KOPT-K1 (cell line): ENCODE data around the gene TTC21B.
A peak's percentile ranks its signal among the peaks of the same experiment; 100 is the strongest.

Experiments used
- H3K27ac ChIP-seq: fragments of 200-600 bp; sonication (generic); 2 replicates; pipeline ENCODE4 v1.5.1; 2016; ENCODE audit warnings: antibody characterized with exemption, mild to moderate bottlenecking, low read depth, low read length; ENCODE audit not compliant: poor library complexity, severe bottlenecking
- H3K36me3 ChIP-seq: fragments of 200-600 bp; sonication (generic); 2 replicates; pipeline ENCODE4 v1.5.1; 2017; ENCODE audit warnings: antibody characterized with exemption, mild to moderate bottlenecking, low read length, moderate library complexity; ENCODE audit not compliant: insufficient read depth
- H3K9me3 ChIP-seq: fragments of 200-600 bp; sonication (generic); 2 replicates; pipeline ENCODE4 v1.5.1; 2017; ENCODE audit warnings: antibody characterized with exemption, low read length, mild to moderate bottlenecking; ENCODE audit not compliant: insufficient read depth, poor library complexity, severe bottlenecking

The TTC21B gene

DNA sequence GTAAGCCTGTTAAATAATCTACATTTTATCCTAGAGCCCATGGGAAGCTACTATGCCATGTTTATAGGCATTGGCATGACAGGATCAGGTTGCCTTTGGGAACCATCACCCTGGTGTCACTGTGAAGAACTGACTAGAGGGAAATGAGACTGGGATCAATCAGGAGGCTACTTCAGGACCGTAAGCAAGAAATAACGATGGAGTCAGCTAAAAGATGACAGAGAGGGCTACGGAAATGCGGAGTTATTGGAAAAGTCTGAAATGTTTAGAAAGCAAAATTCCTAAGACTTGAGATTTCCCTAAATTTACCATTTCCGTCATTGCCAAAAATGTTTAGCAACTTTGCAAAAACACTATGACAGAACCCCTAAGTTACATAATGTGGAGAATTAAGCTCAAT lies 50.2 kb downstream of the TTC21B start:
- peaks cover 66% of the 10 kb centered on the region for H3K36me3 ChIP-seq
- H3K27ac ChIP-seq: no peak overlapping the region
- H3K9me3 ChIP-seq: no peaks in the 10 kb centered on the region

DNA sequence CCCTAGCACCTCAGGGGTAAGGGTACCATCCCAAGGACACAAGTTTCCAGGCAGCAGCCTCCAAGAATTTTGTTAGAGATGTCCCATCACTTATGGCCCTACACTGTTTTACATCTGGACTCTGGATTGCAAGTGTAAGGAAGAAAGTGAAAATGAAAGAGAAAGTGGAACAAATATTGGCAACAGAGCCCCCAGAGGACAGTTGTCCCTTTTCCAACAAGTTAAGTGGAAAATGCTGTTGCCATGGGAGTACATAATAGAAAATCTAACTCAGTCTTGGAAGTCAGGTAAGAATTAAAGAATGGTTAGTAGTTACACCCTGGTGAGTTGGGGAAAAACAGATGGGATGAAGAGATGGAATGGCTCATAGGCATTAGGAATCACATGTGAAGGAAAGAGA lies 50.6 kb downstream of the TTC21B start:
- peak overlapping the region; percentile 40 for H3K27ac ChIP-seq
- H3K9me3 ChIP-seq: no peaks in the 10 kb centered on the region
- peaks cover 66% of the 10 kb centered on the region for H3K36me3 ChIP-seq

DNA sequence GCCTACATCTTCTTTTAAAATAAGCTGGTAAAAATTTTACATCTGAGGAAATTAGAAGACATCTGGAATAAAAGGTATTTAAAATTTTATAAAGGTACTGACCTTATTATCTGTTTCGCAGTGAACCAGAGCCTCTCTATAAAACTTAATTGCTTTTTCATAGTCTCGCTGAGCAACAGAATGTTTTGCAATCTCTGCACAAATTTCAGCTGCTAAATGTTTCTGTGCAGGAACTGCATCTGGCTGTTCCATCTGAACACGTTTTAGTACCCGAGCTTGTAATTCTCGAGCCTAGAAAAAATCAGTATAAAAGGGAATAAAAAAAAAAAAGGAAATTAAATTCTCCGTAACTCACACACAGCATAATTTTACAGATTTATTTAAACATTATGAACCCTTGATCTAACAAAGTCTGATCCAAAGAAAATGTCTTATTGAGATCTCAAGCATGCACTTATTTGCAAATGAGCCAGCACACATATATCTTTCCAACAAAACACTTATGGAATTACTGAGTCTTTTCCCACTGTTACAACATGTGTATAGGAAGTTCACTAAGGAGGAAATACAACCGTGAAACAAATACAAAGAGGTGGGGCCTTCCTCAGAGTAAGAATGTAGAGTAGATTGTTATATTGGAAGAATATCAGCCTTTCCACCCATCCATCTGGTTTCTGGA lies 51.8 kb downstream of the TTC21B start:
- H3K36me3 ChIP-seq: peaks cover 70% of the 10 kb centered on the region
- no peaks in the 10 kb centered on the region for H3K9me3 ChIP-seq
- H3K27ac ChIP-seq: no peak overlapping the region

DNA sequence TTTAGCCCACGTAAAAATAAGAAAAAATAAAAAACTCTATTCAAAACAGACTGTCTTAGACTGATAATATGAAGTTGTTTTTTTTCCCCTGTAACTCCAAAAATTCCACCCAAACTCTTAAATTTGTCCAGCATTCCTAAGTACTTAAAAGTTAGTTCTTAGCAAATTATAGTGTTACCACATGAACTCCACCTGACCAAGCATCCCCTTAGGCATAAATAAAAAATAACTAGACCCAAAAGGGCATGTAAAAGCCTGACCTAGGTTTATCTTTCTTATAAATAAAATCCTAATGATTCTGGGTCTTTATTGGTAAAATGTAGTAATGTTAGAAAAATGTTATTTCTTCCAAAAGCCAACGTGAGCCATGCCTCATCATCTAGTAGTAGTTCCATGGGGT lies 54.3 kb downstream of the TTC21B start:
- H3K27ac ChIP-seq: no peak overlapping the region
- no peaks in the 10 kb centered on the region for H3K9me3 ChIP-seq
- peaks cover 69% of the 10 kb centered on the region for H3K36me3 ChIP-seq

DNA sequence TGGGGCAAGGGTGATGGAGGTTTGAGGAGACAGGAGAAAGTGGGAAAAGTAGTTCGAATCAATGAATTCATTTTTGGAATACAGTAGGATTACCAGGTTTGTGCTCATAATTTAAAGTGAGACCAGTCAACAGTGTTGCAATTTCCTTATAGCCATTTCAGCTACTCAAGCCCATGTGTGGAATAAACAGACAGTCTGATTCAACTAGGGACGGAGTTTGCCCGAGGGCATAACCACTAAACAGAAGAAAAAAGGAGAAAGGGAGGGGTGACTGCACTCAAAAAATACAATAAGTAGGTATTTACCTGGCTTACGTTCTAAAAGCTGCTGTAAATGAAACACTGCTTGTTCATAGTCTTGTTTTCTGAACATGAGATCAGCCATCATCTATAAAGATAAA lies 55.2 kb downstream of the TTC21B start:
- H3K27ac ChIP-seq: no peak overlapping the region
- peaks cover 68% of the 10 kb centered on the region for H3K36me3 ChIP-seq
- no peaks in the 10 kb centered on the region for H3K9me3 ChIP-seq

DNA sequence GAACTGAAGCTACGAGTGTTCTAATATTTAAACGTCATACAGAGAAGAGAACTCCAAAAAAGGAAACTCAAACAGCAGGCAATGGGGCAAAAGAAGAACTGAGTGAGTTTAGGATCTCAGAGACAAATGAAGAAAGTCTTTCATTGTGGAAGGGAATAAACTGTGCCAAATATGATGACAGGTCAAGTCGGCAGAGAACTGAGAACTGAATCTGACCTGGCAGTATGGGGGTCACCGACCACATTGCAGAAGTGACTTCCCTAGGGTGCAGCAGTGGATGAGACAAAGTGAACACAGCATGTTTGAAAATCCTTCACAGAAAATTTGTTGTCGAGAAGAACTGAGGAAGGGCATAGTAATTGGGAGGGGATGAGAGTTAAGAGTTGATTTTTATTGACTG lies 55.9 kb downstream of the TTC21B start:
- H3K36me3 ChIP-seq: peaks cover 66% of the 10 kb centered on the region
- H3K9me3 ChIP-seq: no peaks in the 10 kb centered on the region
- no peak overlapping the region for H3K27ac ChIP-seq

DNA sequence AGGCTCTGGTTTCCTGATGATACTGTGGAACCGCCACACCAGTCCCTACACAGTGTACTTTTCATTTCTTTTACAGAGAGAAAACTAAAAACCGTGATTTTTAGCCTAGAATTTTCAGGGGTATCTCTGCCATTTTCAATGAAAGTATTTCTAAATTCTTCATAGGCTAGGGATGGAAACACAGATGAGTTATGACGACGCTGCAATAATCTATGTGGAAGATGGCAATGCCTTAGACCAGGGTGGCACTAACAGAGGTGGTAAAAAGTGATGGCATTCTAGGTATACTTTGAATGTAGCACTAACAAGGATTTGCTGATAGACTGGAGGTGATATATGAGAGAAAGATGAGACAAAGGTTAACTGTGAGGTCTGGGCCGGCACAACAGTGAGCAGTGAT lies 56.5 kb downstream of the TTC21B start:
- Histone ChIP-seq H3K27ac (no peak overlapping the region), H3K36me3 (peaks cover 65% of the 10 kb centered on the region), H3K9me3 (no peaks in the 10 kb centered on the region)

DNA sequence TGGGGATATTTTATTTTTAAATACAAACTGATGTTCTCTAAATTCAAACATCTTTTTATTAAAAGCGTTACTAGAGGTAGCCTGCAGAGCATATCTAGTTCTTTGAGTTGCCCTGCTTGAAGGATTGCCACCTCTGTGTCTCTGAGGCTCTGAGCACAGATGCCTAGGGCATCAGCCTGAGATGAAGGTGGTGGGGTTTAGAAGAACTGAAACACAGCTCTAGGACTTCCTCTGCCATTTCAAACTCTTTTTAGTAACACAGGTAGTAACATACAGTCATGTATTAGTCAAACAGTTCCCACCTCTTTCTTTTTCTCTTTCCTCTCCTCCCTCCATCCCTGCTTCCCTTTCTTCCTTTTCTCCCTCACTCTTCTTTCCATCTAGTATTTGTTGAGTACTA lies 57.6 kb downstream of the TTC21B start:
- Histone ChIP-seq H3K27ac (no peak overlapping the region), H3K9me3 (no peaks in the 10 kb centered on the region), H3K36me3 (peaks cover 61% of the 10 kb centered on the region)

DNA sequence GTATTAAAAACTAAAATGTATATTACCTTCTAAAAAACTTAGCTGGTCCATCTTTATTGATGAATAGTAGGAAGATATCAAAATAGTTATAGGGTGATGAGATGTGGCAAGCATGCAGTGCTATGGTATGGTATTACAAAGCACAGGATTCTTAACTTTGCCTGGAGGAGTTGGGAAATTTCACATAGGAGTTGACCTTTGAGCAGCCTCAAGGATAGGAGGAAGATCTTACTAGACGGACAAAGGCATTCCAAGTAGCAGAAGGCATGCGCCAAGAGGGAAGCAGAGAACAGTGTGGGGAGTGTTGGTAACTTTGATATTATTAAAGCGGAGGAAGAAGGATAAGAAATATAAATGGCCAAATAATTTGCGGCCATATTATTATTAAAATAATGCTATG lies 60.0 kb downstream of the TTC21B start:
- no peaks in the 10 kb centered on the region for H3K9me3 ChIP-seq
- peaks cover 67% of the 10 kb centered on the region for H3K36me3 ChIP-seq
- no peak overlapping the region for H3K27ac ChIP-seq

DNA sequence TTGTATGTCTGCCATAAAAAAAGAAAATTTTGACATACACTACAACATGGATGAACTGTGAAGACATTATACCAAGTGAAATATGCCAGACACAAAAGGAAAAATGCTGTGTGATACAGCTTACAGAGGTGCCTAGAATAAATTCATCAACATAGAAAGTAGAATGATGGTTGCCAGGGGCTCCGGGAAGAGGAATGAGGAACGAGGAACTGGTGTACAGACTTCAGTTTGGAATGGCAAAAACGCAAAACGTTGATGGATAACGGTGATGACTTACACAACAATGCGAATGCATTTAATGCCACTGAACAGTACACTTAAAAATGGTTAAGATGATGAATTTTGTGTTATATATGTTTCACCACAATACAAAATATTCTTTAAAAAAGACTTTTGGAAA lies 61.0 kb downstream of the TTC21B start:
- H3K9me3 ChIP-seq: no peaks in the 10 kb centered on the region

DNA sequence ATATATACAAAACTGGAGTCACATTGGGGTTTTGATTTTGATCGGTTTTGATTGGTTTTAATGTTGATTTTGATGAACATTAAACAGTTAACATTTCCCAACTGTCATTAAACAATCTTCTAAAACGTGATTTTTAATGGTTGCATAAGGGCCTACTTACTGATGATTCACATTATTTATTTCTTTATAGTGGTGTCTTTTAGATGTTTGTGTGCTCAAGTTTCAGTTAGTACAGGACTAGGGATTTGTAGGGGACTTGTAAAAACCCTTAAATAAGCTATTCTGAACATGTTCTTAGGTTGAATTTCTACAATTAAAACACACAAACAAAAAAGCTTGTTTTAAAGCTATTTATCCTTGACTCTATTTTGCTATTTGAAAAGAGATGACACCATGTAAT lies 61.6 kb downstream of the TTC21B start:
- H3K36me3 ChIP-seq: peaks cover 56% of the 10 kb centered on the region
- H3K9me3 ChIP-seq: no peaks in the 10 kb centered on the region
- H3K27ac ChIP-seq: no peak overlapping the region

More for the DNA sequence above, 61.0 kb downstream of the TTC21B start:
- no peak overlapping the region for H3K27ac ChIP-seq
- H3K36me3 ChIP-seq: peaks cover 57% of the 10 kb centered on the region

DNA sequence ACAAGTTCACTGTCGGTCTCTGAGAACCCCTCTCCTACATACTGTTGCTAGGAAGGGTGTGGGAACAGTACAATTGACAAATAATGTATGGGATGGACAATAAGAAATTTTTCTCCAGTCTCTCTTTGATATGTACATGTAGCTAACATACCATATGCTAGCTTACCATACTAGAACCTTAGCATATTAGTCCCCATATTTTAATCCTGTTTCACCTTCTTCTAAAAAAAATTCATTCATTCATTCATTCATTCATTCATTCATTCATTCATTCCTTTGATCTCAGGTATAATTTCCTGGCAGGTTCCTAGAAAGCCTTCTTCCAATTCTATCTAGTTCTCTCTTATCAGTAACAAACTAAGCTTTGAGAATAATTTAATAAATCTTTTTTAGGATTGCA lies 62.2 kb downstream of the TTC21B start:
- H3K9me3 ChIP-seq: no peaks in the 10 kb centered on the region
- H3K36me3 ChIP-seq: peaks cover 56% of the 10 kb centered on the region
- H3K27ac ChIP-seq: no peak overlapping the region

DNA sequence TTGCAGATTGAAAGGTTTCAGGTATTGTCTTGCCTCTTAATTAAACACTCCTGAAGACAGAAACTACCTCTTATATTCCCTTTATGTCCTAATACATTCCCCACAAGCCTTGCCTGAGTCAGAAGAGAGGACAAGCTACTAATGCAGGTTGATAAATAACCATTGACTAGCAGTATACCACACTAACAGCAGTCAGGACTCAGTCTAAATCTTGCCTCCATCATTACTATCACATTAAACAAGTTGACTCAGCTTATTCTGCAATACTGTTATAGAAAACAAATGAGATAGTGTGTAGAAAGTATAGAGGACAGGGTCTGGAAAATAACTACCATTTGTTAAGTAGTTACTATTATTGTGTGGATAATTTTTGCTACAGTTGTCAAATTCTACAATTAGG lies 63.8 kb downstream of the TTC21B start:
- Histone ChIP-seq H3K9me3 (no peaks in the 10 kb centered on the region), H3K36me3 (peaks cover 64% of the 10 kb centered on the region)

DNA sequence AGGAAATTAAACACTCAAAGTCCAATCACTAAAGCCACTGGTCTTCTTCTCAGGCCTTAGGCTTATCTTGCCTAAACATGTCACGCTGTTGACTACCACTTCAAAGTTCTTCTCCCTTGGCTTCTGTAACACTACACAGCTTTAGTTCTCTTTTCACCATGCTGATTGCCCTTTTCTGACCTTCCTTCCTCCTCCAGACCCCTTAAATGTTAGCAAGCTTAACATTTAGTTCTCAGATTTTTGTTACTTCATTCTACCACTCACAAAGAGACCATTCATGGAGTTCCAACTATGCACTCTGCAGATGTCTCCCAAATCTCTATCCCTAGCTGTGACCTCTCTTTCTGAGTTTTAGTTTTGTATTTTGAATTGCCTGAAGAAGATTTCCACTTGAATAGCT lies 64.4 kb downstream of the TTC21B start:
- Histone ChIP-seq H3K36me3 (peaks cover 65% of the 10 kb centered on the region), H3K27ac (no peak overlapping the region), H3K9me3 (no peaks in the 10 kb centered on the region)

More for the DNA sequence above, 63.8 kb downstream of the TTC21B start:
- no peak overlapping the region for H3K27ac ChIP-seq

DNA sequence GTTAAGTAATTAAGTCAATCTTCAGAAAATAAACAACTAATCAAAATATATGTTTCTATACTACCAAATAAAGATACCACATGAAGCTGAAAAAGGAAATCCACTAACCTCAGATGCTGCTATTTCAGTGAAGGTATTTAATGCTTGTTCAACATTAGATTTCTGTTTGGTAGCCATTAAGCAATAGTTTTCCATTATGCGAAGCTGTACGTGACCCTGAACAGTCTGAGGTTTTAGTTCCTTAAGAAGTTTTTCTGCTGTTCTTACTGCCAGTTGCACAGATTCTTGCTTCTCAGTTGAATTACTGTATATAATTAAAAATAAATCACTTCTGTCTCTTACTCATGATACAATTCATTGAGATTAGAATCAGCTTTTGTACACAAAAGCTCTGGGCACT lies 65.4 kb downstream of the TTC21B start:
- H3K36me3 ChIP-seq: peaks cover 69% of the 10 kb centered on the region
- no peaks in the 10 kb centered on the region for H3K9me3 ChIP-seq

DNA sequence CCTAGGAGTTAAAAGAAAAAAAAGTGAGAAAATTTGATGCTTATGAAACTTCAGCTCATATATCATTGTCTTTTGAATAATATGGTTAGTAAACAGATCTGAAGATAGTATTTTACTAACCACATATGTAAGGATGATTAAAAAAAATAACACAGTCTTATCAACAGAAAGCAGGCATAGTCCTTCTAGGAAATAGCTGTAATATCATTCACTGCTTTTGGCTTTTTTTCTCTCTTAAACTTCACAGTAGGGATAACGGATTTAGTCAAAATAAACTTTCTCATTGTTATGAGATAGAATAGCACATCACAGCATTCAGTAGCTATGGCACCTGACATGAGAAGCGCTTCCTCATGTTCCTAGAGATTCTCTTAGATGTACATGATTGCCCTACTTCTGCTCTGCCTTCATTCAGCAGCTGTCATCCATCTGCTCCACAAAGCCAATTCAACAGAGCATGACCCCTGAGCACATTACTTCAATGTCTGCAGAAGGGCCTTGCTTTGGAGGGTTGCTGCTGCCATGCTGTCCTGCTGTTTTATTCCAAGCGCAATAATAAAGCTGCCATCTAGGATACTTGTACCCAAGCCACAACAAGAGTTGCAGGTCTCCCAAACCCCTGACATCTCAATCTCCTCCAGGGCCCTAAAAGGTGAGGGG lies 67.0 kb downstream of the TTC21B start:
- H3K27ac ChIP-seq: no peak overlapping the region
- peaks cover 82% of the 10 kb centered on the region for H3K36me3 ChIP-seq
- H3K9me3 ChIP-seq: no peaks in the 10 kb centered on the region

More for the DNA sequence above, 65.4 kb downstream of the TTC21B start:
- H3K27ac ChIP-seq: no peak overlapping the region
